GM12892 (cell line): Measurements from ENCODE around the gene PLVAP.

Source experiments
- POLR2A ChIP-seq: IDR thresholded peaks from 2 replicates; pipeline ENCODE4 v1.6.1; 2011; ENCODE audit warnings: low read depth, low read length, control low read depth
- POLR2AphosphoS5 ChIP-seq: IDR thresholded peaks from 2 replicates; pipeline ENCODE4 v1.6.1; 2011; ENCODE audit warnings: low read depth, low read length, control low read depth

- TF ChIP-seq POLR2A = peak; percentile 0; the same call in 1 of the 2 replicates
- TF ChIP-seq POLR2AphosphoS5 = no peak
Measured at GRCh38 chr19:17419154-17419620, 42.0 kb upstream of the PLVAP start.
